Natural killer cell treated with Interleukin-12 subunit alpha and Interleukin-12 subunit beta and Interleukin-15 and Interleukin-18, amount 100 ng/mL, for 72 hours (primary cell): ENCODE results near the gene CYGB. TPM values are rescaled to one million over a fixed set of nuclear protein-coding genes. Genes with fewer than 3 reads are reported as not detected.

ENCODE experiments used
- ATAC-seq, 2 donors: fragments of 150-1000 bp; cut with Tn5 transposase in 1 of 2; sonication (Bioruptor Pico), chemical (Tn5 transposase) in 1 of 2; 2 replicates each; pipeline ENCODE4 v1.10.0; 2021
- DNase-seq: peaks from one replicate; pipeline ENCODE4 v3.0.0; 2022; ENCODE audit warnings: low spot score
- H3K27ac Mint-ChIP-seq, 2 donors: 1 replicate in 1 of 2; 2 replicates in 1 of 2; pipeline ENCODE4 v1.8.0; 2022; ENCODE audit warnings: mixed read lengths in 2 of 2, mild to moderate bottlenecking in 1 of 2, moderate library complexity in 1 of 2
- H3K27me3 Mint-ChIP-seq, 2 donors: 1 replicate in 1 of 2; 2 replicates in 1 of 2; pipeline ENCODE4 v1.8.0; 2022; ENCODE audit warnings: mixed read lengths in 2 of 2
- H3K36me3 Mint-ChIP-seq: one replicate; pipeline ENCODE4 v1.8.0; 2022; ENCODE audit warnings: mixed read lengths
- H3K4me1 Mint-ChIP-seq, 2 donors: 1 replicate in 1 of 2; 2 replicates in 1 of 2; pipeline ENCODE4 v1.8.0; 2022; ENCODE audit warnings: low read depth in 2 of 2, mixed read lengths in 2 of 2, mild to moderate bottlenecking in 1 of 2
- H3K4me3 Mint-ChIP-seq: one replicate; pipeline ENCODE4 v1.8.0; 2022; ENCODE audit warnings: mixed read lengths
- H3K9me3 Mint-ChIP-seq: 2 replicates; pipeline ENCODE4 v1.8.0; 2022; ENCODE audit warnings: mixed read lengths
- total RNA-seq, 2 donors: library from RNA; stranded (reverse); gene quantifications; one replicate each; pipeline ENCODE4 v1.2.3, GENCODE V29; 2022

The CYGB gene
- total RNA-seq, 2 donors from 2014 or later: 1.0 to 2.9 TPM

DNA sequence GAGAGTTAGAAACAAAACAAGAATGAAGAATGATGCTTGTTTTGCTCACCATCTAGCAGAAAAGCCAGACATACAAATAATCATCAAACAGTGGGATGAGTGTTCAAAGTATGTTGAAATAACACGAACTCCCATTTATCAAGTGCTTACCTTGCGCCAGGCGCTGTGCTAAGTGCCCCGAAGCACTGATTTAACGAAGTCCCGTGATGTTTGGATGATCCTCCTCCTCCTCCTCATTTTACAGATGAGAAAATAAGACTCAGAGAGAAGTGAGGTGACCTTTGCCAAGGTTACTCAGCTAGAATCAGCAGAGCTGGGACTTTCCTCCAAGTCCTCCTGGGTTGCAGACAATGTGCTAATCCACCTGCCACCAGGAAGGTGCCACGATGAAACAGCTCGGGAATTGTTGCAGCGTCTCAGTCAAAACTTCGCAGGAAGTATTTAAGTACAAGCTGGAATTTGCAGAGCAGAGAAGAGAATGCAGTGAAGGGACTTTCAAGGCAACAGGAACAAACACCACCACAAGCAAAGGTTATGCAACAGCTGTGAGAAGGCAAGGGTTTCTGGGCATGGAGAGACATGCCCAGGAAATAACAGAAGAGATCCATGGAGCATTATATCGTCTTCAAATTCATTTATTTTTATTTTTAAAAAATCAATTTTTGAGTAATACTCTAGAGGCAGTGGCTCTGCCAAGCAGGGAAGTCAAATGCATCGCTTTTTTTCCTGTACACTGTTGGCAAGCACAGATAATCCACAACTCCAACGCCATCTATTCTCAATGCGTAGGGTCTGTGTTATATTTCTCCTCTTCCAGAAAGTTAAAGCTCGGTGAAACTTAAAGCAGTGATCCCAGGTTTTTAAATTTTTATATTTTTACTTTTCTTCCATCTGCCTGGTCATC is 13.5 kb upstream of the CYGB start:
- Mint-ChIP-seq H3K9me3 (no peaks in the 10 kb centered on the region), H3K4me3 (peak overlapping the region; percentile 18), H3K27me3 (no peaks in the 10 kb centered on the region), H3K4me1 (peaks cover 17% of the 10 kb centered on the region in 2 donors), H3K36me3 (no peaks in the 10 kb centered on the region), H3K27ac (peak overlapping the region in 1 of 2 donors; percentile 46)
- DNase-seq: no peak
- no peak for ATAC-seq

DNA sequence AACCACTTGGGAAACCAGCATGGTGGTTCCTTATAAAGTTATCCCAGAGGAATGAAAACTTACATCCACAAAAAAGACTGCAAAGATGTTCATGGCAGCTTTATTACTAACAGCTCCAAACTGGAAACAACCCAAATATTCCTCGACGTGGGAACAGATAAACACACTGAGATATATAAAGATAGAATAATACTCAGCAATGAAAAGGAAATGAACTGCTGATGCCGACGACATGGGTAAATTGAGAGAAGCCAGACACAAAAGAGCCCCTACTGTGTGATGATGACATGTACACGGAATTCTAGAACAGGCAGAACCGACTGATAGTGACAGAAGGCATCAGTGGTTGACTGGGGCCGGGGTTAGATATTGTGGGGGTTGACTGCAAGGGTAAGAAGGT is 12.0 kb upstream of the CYGB start:
- ATAC-seq (no peak), DNase-seq (no peak)
- Mint-ChIP-seq H3K9me3 (no peaks in the 10 kb centered on the region), H3K4me1 (peaks cover 10 to 15% of the 10 kb centered on the region in 2 donors), H3K36me3 (no peaks in the 10 kb centered on the region), H3K27ac (no peak overlapping the region), H3K27me3 (no peaks in the 10 kb centered on the region), H3K4me3 (no peak overlapping the region)

DNA sequence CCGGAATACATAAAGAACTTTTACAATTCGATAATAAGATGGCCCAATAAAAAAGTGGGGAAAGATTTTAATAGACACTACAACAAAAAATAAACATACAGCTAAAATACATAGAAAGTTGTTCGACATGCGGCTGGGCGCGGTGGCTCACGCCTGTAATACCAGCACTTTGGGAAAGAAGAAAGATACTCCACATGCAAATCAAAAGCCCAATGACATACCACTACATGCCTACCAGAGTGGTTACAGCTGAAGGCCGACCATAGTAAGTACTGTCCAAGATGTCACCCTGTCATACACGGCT is 11.7 kb upstream of the CYGB start:
- Mint-ChIP-seq H3K4me3 (no peak overlapping the region), H3K36me3 (no peaks in the 10 kb centered on the region), H3K27me3 (no peaks in the 10 kb centered on the region), H3K27ac (no peak overlapping the region), H3K9me3 (no peaks in the 10 kb centered on the region), H3K4me1 (peaks cover 7 to 14% of the 10 kb centered on the region in 2 donors)
- ATAC-seq: no peak
- DNase-seq: no peak

DNA sequence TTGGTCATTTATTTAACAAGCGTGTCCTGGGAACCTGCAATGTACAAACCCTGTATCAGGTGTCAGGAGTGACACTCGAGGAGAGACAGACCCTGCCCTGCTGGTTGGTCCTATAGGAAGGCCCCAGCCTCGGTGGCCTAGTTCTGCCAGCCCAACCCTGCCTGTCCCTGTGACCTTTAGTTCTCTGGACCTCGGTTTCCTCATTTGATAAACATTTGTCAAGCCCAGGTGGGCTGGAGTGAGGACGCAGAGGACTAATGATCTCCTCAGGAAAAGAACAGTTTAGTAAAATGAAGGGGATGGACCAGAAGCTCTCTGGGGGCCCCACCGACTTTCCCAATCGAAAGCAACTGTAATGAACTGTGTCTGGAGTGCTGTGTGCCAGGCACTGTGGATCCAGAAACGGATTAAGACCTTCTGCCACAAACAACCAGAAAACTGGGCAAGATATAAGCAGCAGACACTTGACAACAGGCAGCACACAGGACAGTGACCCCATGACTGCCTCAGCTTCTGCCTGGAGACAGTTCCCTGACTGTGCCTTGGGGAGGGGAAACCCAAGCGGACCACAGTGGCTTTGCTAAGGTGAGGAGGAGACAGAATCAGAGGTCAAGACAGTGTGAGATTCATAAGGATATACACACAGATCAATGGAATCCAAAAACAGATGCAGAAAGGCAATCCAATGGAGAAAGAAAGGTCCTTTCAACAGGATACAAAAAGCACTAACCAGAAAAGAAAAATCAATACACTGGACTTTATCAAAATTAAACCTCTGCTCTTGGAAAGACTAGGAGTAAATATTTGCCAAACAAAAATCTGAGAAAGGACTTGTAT is 11.1 kb upstream of the CYGB start:
- Mint-ChIP-seq H3K27ac (no peak overlapping the region), H3K36me3 (no peaks in the 10 kb centered on the region), H3K27me3 (no peaks in the 10 kb centered on the region), H3K4me1 (peaks cover 11 to 19% of the 10 kb centered on the region in 2 donors), H3K9me3 (no peaks in the 10 kb centered on the region), H3K4me3 (no peak overlapping the region)
- ATAC-seq (no peak), DNase-seq (no peak)

DNA sequence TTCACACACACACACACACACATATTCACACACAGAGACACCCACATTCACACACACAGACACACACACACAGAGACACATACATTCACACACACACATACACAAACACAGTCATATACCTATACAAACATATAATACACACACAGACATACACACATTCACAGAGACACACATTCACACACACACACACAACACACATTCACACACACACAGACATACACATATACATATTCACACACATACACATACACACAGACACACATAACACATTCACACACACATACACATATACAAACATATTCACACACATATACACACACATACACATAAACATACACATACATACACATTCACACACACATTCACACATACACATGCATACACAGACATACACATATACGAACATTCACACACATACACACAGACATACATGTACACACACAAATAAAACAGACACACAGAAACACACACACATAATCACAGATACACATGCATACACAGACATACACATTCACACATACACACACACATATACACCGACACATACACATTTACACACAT is 10.2 kb upstream of the CYGB start:
- Mint-ChIP-seq H3K4me1 (peaks cover 13 to 23% of the 10 kb centered on the region in 2 donors), H3K27ac (no peak overlapping the region), H3K36me3 (no peaks in the 10 kb centered on the region), H3K9me3 (no peaks in the 10 kb centered on the region), H3K4me3 (no peak overlapping the region), H3K27me3 (no peaks in the 10 kb centered on the region)
- ATAC-seq (no peak), DNase-seq (no peak)

DNA sequence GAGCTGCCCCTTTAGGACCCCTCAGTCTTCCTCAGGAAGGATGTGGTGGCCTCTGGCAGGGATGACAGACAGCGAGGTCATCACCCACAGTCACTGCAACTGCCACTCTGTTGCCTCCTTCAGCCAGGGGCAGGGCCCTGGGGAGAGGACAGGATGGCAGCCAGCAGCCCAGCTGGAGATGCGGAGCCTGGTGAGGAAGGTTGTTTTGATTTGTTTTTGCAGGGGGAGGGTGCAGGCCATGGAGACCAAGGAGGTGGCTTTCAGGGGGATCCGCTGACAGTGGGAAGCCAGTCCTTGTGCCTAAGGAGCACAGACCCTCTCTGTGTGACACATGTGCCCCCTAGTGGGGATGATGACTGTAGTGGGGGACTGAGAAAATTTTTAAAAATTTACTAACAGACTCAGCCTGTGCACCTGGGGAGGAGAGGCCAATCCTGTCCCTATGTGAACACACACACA is 9.7 kb upstream of the CYGB start:
- Mint-ChIP-seq H3K9me3 (no peaks in the 10 kb centered on the region), H3K4me1 (peaks cover 17 to 29% of the 10 kb centered on the region in 2 donors), H3K27ac (no peak overlapping the region), H3K4me3 (no peak overlapping the region), H3K27me3 (peaks cover 0 to under 1% of the 10 kb centered on the region in 2 donors), H3K36me3 (no peaks in the 10 kb centered on the region)
- ATAC-seq (peak; percentile 72 to 75), DNase-seq (no peak)

DNA sequence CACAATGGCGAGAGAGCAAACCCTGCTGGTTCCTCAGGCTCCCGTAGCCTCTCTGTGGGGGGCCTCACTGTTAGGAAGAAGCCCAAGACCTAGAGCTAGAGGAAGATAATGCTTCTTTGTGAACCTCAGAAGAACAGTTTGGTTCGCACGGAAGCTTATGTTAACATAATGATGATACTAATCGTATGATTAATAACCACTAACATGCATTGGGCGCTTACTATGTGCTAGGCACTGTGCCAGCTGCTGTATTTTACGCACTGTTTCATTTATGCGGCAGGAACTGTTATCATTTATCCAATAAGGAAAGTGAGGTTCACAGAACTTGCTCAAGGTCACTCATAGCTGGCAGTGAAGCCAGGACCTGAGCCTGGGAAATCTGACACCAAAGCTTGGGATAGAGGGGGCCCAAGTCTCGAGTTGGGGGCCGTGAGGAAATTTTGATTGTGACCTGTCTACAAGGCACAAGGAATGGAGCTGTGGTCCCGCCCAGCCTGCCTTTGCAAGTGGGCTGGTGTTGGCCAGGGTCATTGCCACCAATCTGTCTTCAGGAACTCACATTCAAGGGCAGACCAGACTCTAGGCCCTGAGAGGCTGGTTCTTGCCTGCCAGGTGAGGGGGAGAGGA is 9.2 kb upstream of the CYGB start:
- peak in 1 of 2 donors; percentile 1 for ATAC-seq
- H3K4me3 Mint-ChIP-seq: no peak overlapping the region

DNA sequence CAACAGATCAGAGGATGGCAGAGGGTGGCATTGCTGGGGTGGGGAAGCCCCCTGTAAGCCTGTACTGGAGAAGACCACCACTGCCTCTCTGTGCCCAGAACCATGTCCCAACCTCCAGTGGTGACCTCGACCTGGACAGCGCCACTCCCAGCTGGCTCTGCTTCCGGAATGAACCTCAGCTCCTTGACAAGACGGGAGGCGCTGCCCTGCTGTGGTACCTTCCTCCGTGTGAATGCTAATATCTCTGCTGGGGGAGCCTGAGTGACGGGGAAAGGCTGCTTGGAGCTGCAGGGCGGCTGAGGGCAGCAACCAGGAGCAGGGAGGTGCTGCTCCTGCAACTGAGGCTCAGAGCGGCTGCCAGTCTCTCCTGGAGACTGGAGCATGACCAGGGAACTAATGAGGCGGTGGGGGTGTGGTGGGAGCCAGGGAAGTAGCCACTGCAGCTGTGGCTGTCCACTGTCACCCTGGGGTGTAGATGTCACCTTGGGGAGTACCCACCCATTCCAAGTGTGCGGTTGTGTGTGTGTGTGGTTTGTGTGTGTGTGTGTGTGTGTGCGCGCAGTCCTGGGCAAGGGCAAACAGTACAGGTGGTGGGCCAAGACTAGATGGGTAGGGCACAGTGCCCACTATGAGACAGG is 8.5 kb upstream of the CYGB start:
- no peaks in the 10 kb centered on the region for H3K9me3 Mint-ChIP-seq
- DNase-seq (no peak), ATAC-seq (no peak)
- H3K36me3 Mint-ChIP-seq: no peaks in the 10 kb centered on the region
- H3K27ac Mint-ChIP-seq: no peak overlapping the region
- peaks cover 0 to 6% of the 10 kb centered on the region in 2 donors for H3K27me3 Mint-ChIP-seq
- H3K4me1 Mint-ChIP-seq: peaks cover 24 to 37% of the 10 kb centered on the region in 2 donors
- no peak overlapping the region for H3K4me3 Mint-ChIP-seq

More for the DNA sequence above, 9.2 kb upstream of the CYGB start:
- no peak for DNase-seq
- peaks cover 0 to 6% of the 10 kb centered on the region in 2 donors for H3K27me3 Mint-ChIP-seq
- no peaks in the 10 kb centered on the region for H3K9me3 Mint-ChIP-seq
- H3K27ac Mint-ChIP-seq: no peak overlapping the region
- peaks cover 22 to 34% of the 10 kb centered on the region in 2 donors for H3K4me1 Mint-ChIP-seq
- H3K36me3 Mint-ChIP-seq: no peaks in the 10 kb centered on the region

DNA sequence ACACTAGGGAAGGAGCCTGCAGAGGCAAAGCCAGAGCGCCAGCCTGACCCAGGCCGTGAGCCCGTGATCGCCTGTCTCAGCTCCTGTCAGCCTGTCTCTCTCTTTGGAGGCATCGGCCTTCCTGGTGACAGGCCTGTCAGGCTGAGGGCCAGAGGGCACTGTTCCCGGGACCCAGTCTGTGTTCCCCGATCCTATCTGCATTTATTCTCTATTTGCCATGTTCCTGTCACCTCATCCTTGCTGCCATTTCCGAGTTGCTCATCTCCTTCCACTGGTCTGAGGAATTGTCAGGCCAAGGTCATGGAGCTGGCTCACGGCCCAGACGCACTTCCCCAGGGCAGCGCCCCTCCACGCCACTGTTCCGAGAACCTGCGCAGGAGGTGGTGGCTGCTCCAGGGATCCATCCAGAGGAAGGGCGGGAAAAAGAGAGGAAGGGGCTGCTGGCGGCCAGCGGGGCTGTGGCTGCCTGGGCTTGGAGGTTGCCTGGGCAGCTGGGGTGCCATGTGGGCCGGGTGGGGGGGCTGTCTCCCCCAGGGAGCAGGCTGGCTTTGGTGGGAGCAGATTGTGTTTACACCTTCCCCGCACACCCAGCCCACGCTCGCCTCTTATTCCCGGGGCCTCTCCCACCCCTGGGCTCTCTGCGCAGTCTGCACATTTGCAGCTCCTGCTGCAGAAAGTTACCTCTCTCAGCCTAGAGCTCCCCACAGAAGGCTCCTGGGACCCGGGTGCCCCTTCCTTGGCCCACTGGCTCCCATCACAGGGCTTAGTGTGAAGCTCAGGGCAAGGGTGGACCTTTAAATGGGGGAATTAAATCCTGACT is 7.2 kb upstream of the CYGB start:
- Mint-ChIP-seq H3K9me3 (no peaks in the 10 kb centered on the region), H3K36me3 (no peaks in the 10 kb centered on the region), H3K4me3 (no peak overlapping the region), H3K27me3 (peaks cover under 1 to 6% of the 10 kb centered on the region in 2 donors), H3K27ac (no peak overlapping the region), H3K4me1 (peaks cover 18 to 34% of the 10 kb centered on the region in 2 donors)
- no peak for DNase-seq
- ATAC-seq: no peak

DNA sequence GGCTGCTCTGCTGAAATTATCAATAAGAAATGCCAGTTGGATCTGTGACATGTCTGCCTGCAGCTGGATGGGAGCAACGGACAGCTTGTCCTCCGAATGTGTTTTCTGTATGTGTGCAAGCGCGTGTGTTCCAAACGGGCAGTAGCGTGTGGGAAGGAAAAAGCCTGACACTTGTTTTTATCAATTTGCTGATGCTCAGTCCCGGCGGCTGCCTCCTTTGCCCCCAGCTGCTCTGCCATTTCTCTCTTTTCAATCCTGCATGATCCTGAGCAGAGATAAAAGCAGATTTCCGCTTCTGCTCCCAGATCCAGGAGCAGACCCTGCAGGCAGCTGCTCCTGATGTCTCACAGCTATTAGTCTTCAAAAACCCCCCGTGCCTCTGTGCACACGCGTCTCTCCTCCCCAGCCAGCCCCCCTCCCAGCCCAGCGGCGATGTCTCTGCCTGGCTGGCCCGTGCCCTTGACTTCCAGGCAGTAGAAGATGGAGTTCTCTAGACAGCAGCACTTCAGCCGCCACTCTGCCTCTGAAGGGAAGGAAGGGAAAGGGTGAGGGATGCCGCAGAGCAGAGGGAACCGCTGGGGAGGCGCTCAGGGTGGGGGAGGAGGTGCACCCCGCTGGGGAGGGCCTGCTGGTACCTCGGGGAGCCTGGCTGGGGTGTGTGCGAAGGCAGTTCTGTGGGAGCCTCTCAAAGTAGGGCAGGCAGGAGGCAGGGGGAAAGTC is 6.5 kb upstream of the CYGB start:
- peaks cover 18 to 37% of the 10 kb centered on the region in 2 donors for H3K4me1 Mint-ChIP-seq
- no peaks in the 10 kb centered on the region for H3K36me3 Mint-ChIP-seq
- H3K27ac Mint-ChIP-seq: peak overlapping the region in 1 of 2 donors; percentile 76
- no peak for ATAC-seq
- H3K27me3 Mint-ChIP-seq: peaks cover 8 to 12% of the 10 kb centered on the region in 2 donors
- DNase-seq: no peak
- H3K9me3 Mint-ChIP-seq: no peaks in the 10 kb centered on the region
- peak overlapping the region; percentile 40 for H3K4me3 Mint-ChIP-seq

DNA sequence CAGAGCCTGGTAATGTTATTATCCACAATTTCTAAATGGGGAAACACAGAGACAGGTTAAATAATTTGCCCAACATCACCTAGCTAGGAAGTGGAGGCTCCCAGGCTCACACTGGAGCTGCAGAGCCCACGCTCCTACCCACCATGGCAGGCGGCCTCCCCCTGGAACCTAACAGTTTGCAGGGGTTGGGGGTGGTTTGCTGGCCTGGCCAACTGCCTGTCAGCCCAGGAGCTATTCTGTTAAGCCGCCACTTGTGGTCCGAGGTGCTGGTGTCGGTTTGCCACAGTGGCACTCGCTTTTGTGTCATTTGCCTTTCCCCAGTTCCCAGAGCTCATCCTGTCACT is 5.9 kb upstream of the CYGB start:
- ATAC-seq (peak; percentile 54 to 72), DNase-seq (peak; percentile 72)
- Mint-ChIP-seq H3K4me3 (peak overlapping the region; percentile 40), H3K27ac (peak overlapping the region in 1 of 2 donors; percentile 76), H3K9me3 (no peaks in the 10 kb centered on the region), H3K4me1 (peaks cover 18 to 37% of the 10 kb centered on the region in 2 donors), H3K36me3 (no peaks in the 10 kb centered on the region), H3K27me3 (peaks cover 11 to 14% of the 10 kb centered on the region in 2 donors)

DNA sequence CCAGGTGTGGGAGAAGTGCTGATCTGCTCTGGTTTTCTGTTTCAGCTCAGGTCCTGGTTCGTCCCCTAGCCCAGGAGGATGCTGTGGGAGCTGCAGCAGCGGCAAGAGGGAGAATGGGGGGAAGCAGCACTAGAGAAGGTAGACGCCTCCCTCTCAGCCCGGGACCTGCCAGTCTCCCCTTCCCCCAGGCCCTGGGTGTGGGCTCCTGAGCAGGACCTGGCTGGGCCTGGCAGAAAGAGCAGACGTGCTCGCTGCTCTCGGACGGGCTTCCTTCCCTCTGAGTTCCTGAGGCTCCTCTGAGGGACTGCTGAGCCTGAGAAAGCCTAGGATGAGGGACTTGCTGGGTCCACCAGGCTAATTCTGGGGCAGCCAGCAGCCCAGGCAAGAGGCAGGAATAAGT is 5.5 kb upstream of the CYGB start:
- Mint-ChIP-seq H3K9me3 (no peaks in the 10 kb centered on the region), H3K27ac (peak overlapping the region in 1 of 2 donors; percentile 76), H3K4me3 (peak overlapping the region; percentile 30), H3K27me3 (peaks cover 11 to 14% of the 10 kb centered on the region in 2 donors), H3K4me1 (peaks cover 18 to 37% of the 10 kb centered on the region in 2 donors), H3K36me3 (no peaks in the 10 kb centered on the region)
- no peak for DNase-seq
- ATAC-seq: no peak
